GM18499 (cell line): ENCODE measurements around the gene TEX11.

ENCODE experiments used
- ATAC-seq: cut with Tn5 transposase; IDR thresholded peaks from one replicate; pipeline ENCODE4 v1.9.1; 2021; ENCODE audit warnings: moderate number of reproducible peaks; ENCODE audit not compliant: insufficient read depth, unreplicated experiment

The TEX11 gene

DNA sequence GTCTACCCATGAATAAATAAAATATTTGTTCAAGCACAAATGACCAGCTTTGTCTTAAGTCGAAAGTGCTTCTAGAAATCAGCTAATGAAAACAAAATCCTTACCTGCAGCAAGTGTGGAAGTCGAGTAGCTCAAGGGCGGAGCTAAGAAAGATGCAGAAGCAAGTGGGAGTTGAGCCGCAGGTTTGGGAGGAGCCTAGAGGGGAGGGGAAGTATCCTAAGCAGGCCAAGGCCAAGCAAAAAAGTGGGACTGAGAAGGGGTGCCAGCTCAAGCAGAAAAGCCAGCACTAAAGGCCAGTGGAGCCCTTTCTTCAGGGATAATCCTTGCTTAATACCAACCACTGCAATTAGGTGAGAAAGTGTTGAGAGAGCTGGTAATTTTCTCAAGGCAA is 403.1 kb downstream of the TEX11 start:
- no peak for ATAC-seq

DNA sequence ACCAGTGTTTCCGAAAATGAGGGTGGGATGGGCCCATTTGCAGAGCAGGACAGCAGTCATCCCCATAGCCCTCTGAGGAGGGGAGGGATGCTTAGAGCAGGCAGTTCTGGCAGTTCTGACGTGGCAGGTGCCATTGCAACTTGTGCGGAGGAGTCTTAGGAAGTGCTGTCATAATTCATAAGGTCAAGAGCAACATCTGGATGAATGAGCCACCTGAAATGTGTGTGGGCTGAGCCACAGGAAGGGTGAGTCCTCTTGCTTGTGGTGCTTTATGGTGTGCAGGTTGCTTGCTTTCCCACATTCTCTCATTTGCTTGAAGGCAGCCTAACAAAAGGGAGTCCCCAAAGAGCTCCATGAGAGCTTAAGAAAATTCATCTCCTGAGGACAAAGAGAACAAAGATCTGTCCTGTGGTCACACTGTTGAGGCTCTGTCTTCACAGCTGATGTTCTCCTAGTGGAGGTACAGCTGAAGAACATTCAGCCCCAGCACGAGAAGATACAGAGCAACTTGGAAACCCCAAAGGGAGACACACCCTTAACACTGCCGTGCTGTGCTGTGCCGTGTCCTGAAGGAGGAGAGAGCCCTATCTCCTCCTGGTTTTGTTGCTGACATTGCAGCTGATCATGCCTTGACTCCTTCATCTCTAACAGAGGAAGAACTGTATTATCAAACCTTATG is 403.6 kb downstream of the TEX11 start:
- ATAC-seq, result no peak

- ATAC-seq, result no peak
These were observed 407.7 kb downstream of the TEX11 start for GRCh38 chrX:70500826-70501225.

DNA sequence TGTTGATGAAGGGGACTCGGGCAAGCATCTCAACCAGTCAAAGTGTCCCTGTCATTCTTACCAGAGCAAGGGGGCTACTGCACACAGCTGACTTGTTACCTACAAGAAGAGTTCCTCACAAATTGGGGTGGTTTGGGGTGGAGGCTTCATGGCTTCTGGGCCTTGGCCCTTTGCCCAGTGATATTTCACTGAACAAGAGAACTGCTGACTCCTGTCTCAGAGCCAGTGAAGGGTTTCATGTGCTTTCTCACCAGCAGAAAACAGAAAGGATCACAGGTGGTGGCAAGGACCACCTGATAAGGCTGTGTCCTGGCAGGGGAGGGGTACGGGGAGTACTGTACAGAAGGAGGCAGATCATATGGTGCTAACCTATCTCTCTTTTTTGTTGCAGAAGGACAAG is 410.4 kb downstream of the TEX11 start:
- no peak for ATAC-seq

DNA sequence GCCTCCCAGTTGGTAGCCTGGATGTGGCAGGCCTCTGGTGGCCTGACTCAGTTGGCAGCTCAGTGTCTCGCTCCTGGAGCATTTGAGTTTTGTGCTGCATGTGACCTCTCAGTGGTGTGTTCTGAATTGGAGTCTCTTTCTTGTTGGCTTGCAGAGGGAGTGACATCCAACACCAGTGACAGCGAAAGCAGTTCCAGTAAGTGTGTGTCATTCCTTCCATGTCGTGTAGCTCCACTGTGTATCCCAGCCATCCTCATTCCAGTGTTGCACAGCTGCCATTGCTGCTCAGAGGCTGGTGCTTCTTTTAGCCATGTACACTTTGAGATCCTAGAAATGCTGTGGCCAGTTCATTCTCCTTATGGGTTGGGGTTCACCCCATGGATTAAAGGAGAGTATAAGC is 411.5 kb downstream of the TEX11 start:
- no peak for ATAC-seq

GRCh38 chrX:70496491-70496890 is 412.0 kb downstream of the TEX11 start:
- ATAC-seq, result no peak

GRCh38 chrX:70494441-70494840 is 414.1 kb downstream of the TEX11 start:
- ATAC-seq, result no peak

GRCh38 chrX:70488856-70489255 is 419.7 kb downstream of the TEX11 start:
- no peak for ATAC-seq

DNA sequence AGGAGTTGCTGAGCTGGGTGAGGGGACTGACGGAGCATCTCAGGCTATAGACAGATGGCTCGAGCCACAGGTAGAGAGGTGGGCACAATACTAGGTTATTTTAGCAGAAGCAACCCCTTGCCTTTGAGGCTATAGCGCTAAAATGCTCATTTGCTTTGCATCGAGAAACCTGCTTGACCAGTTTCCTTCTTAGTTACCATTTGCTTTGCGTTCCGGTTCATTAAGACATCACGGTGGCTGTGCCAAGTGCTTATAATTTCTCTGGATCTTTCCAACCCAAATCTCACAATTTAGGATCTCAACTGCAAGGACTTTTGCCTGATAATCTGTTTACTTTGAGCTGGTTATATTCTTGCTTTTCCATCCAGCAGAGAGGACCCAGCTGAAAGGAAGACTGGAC is 423.0 kb downstream of the TEX11 start:
- ATAC-seq, result no peak

- no peak for ATAC-seq
These were observed 426.2 kb downstream of the TEX11 start for GRCh38 chrX:70482300-70482699.

GRCh38 chrX:70481471-70482270 is 426.8 kb downstream of the TEX11 start:
- ATAC-seq, result no peak

DNA sequence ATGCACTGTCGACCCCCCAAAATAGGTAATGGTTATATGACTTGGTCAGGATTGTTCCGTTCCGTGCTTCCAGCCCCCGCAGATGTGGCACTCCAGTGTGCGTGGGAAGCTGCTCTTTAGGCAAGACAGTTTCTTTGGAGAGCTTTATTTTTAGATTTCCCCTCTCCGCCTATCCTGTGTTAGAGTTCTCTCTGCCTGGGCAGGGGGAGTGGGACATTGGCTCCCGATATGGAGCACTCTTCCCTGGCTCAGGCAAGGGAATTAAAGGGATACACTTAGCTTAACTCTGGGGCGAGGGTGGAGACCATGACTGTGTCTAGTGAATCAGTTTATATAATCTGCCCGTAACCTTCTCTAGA is 427.9 kb downstream of the TEX11 start:
- ATAC-seq, result no peak

DNA sequence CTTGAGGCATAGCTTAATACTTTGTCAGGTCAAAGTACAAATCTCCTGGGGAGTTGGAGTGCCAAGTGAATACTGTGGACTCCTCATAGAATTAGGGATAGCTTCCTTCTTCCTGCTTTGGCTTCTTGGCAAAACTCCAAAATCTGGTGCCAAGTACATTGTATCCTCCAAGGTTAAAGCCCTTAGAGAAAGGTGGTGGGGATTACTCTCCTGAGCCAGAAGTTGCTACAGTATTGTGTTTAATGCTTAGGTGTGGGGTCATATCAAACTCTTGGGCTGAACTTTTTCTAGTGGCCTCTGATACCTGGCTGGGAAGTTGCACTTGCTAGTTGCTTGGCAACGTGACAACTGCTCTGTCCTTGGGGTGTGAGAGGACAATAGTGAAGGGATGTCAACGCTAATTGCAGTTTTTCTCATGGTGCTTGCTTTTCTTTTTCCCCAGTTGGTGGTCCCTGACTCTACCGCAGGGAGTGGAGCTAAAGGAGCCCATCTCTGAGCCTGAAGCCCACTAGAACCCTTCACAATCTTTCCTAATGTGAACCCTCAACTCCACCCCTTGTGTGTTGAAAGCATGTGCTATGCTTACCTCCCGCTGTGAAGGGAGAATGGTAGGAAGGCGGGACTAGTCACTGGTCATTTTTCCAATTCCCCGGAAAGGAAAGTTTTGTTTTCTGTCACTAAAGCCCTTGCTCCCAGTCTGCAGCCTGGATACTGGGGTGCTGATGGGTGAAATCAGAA is 428.4 kb downstream of the TEX11 start:
- ATAC-seq, result no peak

DNA sequence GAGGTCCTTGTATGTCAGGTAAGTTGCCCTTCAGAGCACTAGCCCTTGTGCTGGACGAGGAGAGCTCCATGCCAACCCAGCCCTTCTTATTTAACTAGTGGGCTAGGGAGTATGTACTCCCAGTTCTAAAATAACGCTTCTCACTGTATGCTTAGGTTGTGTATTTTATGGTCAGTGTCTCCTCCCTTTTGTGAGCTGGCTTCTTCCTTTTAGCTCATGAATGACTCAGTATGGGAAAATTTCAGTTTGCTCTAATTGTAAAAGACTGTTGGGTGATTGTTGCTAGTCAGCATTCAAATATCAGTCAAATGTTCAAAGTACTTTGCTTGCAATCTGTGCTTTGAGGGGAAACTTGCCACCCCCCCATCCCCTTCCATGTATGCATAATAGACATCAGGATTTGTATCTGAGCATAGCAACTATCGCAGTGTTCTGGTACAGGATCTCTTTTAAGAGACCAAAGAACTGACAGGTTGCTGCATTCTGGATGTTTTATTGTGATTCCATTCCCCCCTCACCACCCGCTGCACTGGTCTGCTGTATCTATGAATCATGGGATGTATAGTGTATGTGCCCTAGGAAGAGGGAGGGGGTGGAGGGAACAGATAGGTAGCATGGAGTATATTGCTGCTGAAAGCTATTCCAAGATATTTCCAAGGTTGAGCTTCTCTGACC is 429.1 kb downstream of the TEX11 start:
- ATAC-seq, result no peak
